ENCODE measurements around the gene KLHL17. TPM values are rescaled to one million over a fixed set of nuclear protein-coding genes. Genes with fewer than 3 reads are reported as not detected.

The KLHL17 gene
- total and polyA plus RNA-seq, 10 of the 15 experiments (the other 5 are each of a cell fraction or from before 2014, with no cell fraction given), result 0.03 to 30.6 (median 5.3) TPM

GRCh38 chr1:966704-967300 is 6.4 kb downstream of the KLHL17 start:
- BruUV-seq (replicated peaks), result no TSS peak
- Histone ChIP-seq H3K9me3 (replicated peaks; ENCODE audit: control insufficient read depth, insufficient read depth, low read length) (no peaks in the 10 kb centered on the region), H3K4me3 (peak overlapping the region; percentile 72), H3K79me2 (ENCODE audit: control insufficient read depth, insufficient read depth, low read length) (no peaks in the 10 kb centered on the region), H3K4me1 (ENCODE audit: control insufficient read depth, insufficient read depth, low read length) (peaks cover 9% of the 10 kb centered on the region), H3K36me3 (ENCODE audit: control insufficient read depth in 2 of 2, insufficient read depth in 2 of 2, low read length in 1 of 2) (no peaks in the 10 kb centered on the region; a peak in 1 of 4 replicates), H3K27ac (ENCODE audit: control insufficient read depth, insufficient read depth) (peak overlapping the region; percentile 44; the same call in 1 of the 2 replicates), H3K9ac (ENCODE audit: control insufficient read depth, insufficient read depth, low read length) (peak overlapping the region; percentile 69), H3K27me3 (replicated peaks in 1 of 2; ENCODE audit: control insufficient read depth in 2 of 2, insufficient read depth in 2 of 2, low read length in 1 of 2) (no peaks in the 10 kb centered on the region), H3K4me2 (ENCODE audit: control insufficient read depth, insufficient read depth) (peak overlapping the region; percentile 97), H2AFZ (ENCODE audit: control insufficient read depth, low read depth, low read length) (peak overlapping the region; percentile 90), H4K20me1 (ENCODE audit: control insufficient read depth, insufficient read depth) (no peaks in the 10 kb centered on the region)
- SMC1A ChIA-PET (ENCODE audit: uncharacterized antibody, unreplicated experiment), result interaction anchor here (0.7 to 1.1 kb wide), 2 partner anchors 16 to 18 kb away, joined by 3 read pairs; no protein-coding TSS in a partner anchor
- CTCF ChIA-PET, result interaction anchor here (0.7 to 1.0 kb wide), 3 partner anchors 34 to 92 kb away, joined by 3 to 4 read pairs (median 3); partner anchors contain the start of gene ISG15
- in situ Hi-C loops (cut with MboI) (no loop called here), intact Hi-C loops (cut with micrococcal nuclease; ENCODE audit: unreplicated experiment) (no loop called here)
- FAIRE-seq (peak; percentile 44), ATAC-seq (peak; percentile 95), DNase-seq (ENCODE audit: low read depth, low spot score) (no peak)
- TF ChIP-seq BACH1 (IDR thresholded peaks at IDR 0.05; ENCODE audit: borderline replicate concordance) (peak; percentile 61), IKZF1 (conservative IDR thresholded peaks at IDR 0.05) (peak; percentile 52), DPF2 (IDR thresholded peaks at IDR 0.05) (peak; percentile 63), IKZF2 (IDR thresholded peaks at IDR 0.05) (peak in 1 of 2 experiments; percentile 25; a peak in 1 of 4 replicates), POLR2A (IDR thresholded peaks at IDR 0.05; ENCODE audit: low read depth, low read length) (peak; percentile 66), TCF12 (IDR thresholded peaks at IDR 0.05; ENCODE audit: low read depth, low read length) (peak; percentile 3; the same call in 1 of the 2 replicates), FOS (IDR thresholded peaks at IDR 0.05; ENCODE audit: borderline replicate concordance, extremely low read depth, insufficient read length) (no peak), BHLHE40 (IDR thresholded peaks at IDR 0.05; ENCODE audit: borderline replicate concordance in 1 of 2, low read depth in 2 of 2, low read length in 1 of 2) (peak; percentile 77 to 91; a peak in 3 of 4 replicates), ZBED1 (IDR thresholded peaks at IDR 0.05; ENCODE audit: borderline replicate concordance) (no peak), SMARCA5 (IDR thresholded peaks at IDR 0.05) (peak; percentile 19; the same call in 1 of the 2 replicates), BCL11A (IDR thresholded peaks at IDR 0.05; ENCODE audit: low read depth, low read length) (no peak), GATAD2B (conservative IDR thresholded peaks at IDR 0.05; ENCODE audit: low read depth) (peak; percentile 76; the same call in 1 of the 2 replicates), MEF2B (IDR thresholded peaks at IDR 0.05; ENCODE audit: partially characterized antibody, poor library complexity, severe bottlenecking) (peak; percentile 69), RUNX3 (IDR thresholded peaks at IDR 0.05; ENCODE audit: low read length) (peak; percentile 59)
- POLR2A ChIA-PET, result interaction anchor here (0.8 to 1.1 kb wide), 5 partner anchors 15 to 306 kb away, joined by 3 read pairs; partner anchors contain the start of genes ISG15, PERM1 and UBE2J2
- under 1% methylated on average over 51 of the region's 60 CpGs for WGBS (ENCODE audit: insufficient coverage, insufficient replicate concordance, low lambda C conversion rate, missing lambda C conversion rate)
- RAD21 ChIA-PET (ENCODE audit: unreplicated experiment), result interaction anchor here (0.8 to 1.1 kb wide), 4 partner anchors 25 to 61 kb away, joined by 3 to 5 read pairs (median 4); no protein-coding TSS in a partner anchor
